Kidney capillary endothelial cell (primary cell): Measurements from ENCODE around the gene PPP2R1B.

Source experiments
- DNase-seq: peaks from one replicate; pipeline ENCODE4 v3.0.0-alpha.2; 2018; ENCODE audit warnings: low spot score

The PPP2R1B gene

GRCh38 chr11:111693224-111693937, 72.8 kb downstream of the PPP2R1B start:
- no peak for DNase-seq

DNA sequence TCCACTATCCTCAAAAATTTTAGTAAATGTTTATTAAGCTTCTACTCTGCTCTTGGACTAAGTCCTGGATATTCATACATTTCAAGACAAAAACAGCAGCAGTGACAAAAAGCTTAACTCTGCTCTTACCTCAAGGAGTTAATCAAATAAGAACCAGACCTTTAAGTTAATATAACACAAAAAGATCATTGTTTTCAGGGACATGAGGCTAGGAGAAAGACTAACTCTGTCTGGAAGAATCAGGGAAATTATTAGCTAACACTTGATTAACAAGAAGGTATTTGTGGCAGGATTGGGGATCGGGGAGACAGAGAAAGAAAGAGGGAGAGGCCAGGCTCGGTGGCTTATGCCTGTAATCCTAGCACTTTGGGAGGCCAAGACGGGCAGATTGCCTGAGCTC, 74.4 kb downstream of the PPP2R1B start:
- no peak for DNase-seq

- no peak for DNase-seq
Observed at GRCh38 chr11:111691176-111691575, 75.0 kb downstream of the PPP2R1B start.

GRCh38 chr11:111688013-111688412, 78.2 kb downstream of the PPP2R1B start:
- no peak for DNase-seq

DNA sequence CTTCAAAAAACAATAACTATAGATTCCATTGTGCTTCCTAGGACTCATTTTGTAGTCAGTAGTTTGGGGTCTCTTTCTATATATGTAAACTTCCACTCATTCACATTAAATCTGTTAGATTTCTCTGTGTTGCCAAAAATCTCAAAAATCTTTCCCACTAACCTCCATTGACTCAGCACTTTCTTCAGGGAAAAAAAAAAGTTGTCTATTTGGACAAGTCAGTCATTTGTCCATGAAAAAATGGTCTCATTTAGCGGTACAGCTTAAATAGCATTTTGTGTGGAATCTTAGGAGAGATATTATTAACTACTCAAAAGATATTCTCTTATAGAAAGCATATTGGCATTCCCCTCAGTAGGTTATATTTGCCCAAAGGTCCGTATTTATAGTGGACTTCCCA, 81.9 kb downstream of the PPP2R1B start:
- DNase-seq, result no peak

DNA sequence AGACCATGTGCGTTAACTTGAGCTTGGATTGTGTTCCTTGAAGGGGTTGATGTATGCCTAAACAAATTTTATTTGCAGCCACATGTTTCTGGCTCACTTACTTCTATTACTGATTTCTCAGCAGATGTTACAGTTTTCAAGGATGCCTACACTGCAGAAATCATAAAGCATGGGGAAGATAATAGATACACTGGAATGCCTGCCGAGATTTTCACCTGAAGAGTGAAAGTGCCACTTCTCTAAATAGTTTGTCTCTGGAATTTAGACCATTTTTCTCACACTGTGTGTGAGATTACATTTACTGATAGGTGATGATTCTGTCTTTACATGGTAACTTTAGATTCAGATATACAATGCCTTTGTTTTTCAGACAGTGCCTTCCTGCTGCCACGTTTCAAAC, 82.4 kb downstream of the PPP2R1B start:
- DNase-seq, result no peak

DNA sequence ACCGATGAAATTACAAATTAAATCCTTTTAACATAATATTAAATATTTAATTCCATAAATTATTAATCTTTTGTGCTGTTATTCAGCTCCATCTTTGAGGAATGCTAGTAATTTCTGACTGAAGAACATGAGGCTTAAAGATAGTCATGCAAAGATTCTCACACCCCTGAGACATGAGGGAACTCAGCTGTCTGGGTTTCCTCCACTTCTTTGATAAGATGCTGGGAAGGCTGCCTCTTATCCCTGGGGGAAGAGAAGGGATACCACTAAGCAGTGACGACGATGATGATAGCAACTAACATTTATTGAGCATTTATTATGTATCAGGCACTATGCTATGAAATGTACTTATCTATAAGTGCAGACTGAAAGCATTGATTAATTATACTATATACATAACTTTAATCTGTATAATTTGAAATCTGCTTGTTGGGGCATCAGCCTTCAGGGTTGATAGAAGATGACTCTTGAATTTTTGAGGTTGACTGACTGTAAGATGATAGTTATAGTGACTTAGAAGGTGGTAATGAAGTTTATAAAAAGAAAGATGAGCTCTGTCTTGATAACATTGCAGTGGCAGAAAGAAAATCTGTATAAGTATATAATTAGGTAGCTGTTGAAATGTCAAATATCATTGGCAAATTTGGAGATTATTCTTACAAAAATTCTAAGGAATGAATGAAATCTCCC, 85.6 kb downstream of the PPP2R1B start:
- DNase-seq, result no peak
